ENCODE data around the gene SLC30A1.
A peak's percentile ranks its signal among the peaks of the same experiment; 100 is the strongest.

The SLC30A1 gene

DNA sequence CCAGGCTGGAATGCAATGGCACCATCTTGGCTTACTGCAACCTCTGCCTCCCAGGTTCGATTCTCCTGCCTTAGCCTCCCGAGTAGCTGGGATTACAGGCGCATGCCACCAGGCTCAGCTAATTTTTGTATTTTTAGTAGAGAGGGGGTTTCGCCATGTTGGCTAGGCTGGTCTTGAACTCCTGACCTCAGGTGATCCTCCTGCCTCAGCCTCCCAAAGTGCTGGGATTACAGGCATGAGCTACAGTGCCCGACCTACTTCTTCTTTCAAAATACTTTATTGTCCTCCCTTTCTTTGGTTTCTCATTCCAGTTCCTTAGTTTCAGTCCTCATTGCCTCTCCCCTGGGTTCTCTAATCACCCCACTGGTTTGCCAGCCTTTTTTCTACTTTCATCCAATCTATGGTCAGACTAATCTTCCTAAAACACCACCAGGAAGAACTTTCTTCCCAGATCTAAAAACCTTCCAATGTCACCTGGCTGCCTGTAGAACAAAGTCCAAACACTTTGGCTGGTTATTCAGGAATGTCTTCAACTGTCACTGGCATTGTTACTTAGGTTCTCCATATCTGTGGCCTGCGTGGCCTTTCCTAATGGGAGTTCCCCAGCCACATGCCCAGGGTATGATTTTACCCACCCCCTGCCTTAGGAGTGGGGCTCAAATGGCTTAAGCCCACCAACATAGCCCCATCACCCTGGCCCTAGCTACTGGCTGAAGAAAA, 29.0 kb upstream of the SLC30A1 start:
- no peak for DNase-seq

DNA sequence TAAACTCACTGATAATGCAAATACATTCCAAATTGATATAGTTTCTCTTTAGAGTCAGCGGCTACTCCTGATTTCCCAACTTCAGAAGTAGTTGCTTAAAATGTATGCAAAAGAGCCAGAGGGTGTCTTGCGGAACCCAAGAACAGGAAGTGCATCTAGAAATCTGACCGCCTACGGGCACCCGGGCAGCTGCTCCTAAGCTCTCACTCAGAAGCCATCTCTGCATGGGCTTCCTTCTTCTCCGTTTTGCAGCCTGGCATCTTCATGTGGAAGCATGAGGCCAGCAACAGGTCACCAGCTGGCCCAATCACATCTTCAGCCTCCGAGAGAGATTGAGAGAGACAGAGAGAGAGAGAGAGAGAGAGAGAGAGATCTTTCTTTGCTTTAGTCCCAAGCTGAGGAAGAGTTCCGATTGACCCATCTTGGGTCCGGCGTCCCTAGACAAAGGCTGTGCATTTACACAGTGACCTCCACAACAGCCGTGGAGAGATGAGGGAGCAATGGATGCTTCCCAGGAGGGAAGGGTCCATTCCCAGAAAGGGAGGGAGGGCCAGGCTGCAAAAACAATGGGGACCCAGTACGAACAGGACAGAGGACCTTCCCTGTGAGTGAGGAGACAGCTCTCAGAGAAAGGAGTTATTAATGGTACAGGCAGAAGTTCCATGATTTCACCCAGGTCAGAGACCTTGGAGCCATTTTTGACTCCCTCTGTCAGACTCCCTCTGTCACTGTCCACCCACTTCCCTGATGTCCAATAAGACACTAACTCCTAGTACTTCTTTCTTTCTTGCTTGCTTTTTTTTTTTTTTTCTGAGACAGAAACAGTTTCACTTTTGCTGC, 28.2 kb upstream of the SLC30A1 start:
- peak in 5 of 56 donors; percentile 11 to 46 (median 14) for DNase-seq

DNA sequence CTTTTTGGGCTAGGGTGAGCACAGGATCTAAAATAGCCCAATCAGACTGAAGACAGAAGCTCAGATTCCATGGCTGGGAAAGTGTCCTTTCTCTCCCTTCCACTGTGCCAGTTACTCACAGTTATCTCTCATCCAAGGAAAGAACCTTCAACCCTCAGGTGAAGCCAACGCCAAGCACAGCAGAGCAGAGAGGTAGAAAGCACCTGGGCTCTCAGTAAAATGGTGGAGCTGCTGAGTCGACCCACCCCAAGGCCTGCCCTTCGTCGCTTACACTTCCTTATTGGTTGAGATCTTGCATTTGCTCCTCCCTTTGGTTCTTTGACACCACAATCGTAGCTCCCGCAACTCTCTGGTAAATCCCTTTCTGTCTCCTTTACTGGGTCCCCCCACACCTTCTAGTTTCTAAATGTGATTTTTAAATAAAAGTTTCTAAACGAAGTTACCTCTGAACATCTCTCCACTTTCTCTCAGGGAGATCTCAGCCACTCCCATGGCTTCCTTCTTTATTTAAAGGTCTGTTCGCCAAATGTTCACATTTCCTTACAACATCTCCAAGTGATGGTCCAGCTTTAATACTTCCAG, 27.5 kb upstream of the SLC30A1 start:
- DNase-seq, result peak in 4 of 56 donors; percentile 15 to 47 (median 16)

DNA sequence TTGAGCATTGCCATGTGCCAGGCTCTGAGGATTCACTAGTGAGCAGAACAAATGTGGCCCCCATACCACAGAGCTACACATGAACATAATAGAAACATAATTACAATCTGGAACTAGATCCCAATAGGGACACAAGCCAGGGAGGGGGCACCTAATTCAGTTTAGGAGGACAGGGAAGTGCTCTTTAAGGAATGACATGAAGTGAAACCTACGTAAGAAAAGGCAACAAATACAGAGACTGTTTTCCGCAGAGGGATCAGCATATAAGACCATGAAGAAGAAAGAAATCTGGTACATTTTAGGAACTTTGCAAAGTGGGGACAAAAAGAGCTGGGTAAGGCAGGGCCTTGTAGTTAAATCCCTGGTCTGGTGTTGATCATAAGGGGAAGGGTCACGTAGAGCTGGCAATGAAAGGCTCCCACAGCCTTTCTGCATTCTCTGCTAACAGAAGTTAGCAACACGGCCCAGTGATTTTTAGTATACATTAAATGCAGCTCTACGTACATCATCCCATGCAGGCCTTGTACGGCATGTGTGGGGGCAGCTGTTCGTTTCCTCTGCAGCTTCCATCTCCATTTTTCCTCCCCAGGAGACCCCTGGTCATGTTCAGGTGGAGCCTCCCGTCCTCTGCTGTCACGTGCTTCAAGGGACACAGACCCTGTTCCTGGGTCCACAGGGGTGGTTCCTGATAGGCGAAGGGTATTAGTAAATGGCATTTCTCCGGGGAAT, 26.8 kb upstream of the SLC30A1 start:
- DNase-seq, result no peak

DNA sequence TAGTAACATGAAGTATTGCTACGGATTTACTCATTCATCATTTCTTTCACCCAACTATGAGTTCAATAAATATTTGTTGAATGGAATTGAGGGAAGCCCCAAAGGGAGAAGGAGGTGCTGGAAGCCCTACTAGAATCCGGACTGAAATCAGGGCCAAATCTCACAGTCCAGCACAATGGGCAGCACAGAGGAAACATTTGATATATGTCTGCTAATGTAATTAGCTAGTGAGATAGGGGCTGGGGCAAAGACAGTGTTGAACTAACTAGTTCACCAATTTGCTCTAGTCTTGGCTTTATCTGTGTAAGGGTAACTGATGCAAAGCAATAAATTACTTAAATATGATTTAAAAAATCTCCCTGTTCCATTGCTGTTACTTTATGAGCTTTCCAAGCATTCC, 26.1 kb upstream of the SLC30A1 start:
- no peak for DNase-seq

DNA sequence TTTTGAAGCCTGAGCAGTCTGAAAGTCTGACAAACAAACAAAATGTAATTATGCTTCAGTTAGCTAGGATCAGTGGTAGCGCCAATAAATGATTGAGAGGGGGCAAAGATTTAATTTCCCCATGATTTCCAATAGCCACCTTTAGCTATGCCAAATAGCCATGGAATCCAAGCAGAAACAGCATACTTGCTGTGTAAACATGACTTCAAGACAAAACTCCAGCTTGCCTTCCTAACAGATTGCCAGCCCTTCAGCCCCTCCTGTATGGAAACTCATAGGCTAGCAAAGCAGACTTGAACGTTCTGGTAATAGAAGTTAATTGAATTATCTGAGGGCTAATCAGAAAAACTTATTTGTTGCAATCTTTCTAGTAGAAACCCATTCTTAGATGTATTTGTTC, 25.6 kb upstream of the SLC30A1 start:
- no peak for DNase-seq

DNA sequence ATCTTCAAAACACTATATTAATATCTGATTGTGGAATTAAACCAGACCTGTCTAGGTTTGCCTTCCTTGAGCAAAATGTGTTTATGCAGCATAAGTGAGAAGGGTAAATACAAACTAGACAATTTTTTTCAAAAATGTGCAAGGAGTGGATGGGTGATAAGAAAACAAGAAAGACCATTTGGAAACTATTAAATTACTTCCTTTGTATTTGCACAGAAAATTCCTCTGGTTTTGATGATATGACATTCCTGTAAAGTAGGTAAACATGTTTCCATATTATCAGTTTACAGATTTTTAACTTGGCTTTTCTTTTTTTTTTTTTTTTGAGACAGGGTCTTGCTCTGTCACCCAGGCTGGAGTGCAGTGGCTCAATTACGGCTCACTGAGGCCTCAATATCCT, 24.8 kb upstream of the SLC30A1 start:
- DNase-seq, result no peak

DNA sequence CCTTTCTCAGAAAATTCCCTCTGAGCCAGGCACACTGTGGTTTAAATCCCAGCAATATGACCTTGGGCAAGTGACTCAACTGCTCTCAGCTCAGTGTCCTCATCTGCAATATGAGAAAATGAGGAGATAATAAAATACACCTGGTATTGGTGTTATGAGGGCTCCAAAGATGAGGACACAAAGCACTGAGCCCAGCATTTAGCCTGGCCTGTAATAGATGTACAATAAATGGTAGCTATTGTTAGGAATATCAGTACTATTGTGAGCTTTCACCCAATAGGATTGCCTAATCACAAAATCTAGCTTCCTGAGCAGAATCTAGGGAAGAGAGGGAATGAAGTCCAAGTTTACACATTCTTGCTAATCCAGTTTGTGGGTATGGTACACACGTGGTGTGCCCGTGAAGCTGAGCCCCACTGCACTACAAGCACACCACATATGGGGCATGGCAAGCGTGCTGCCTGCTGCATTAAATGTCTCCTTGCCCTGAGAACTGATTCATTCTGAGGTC, 24.3 kb upstream of the SLC30A1 start:
- no peak for DNase-seq

DNA sequence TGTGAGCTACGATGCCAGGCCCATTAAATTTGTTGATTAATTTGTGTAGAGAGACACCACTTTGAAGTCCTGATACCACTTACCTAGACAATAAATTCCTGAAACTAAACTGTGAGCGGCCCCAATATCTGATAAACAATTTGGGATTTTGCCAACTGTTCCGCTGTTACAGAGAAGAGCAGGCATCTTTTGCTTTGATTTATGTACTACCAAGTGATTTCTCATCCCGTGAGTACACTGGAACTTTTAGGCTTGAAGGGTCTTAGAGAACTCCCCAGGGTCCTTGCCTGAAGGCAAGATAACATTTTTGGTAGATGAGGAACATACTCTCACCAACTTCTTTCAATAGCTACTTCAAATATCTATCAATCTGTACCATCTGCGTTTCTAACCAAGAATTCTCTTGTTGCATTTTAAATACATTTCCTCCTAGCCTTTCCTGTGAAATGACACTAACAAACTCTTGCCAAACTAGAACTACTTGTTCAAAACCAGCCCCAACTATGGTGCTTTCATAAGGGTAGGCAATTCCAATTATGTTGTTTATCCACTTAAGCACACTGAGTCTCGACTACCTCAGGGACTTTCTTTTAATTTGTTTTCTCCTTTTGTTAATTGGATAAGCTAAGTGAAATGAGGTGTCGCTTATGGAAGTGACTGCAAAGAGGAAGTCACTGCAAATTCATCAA, 23.2 kb upstream of the SLC30A1 start:
- DNase-seq, result no peak

DNA sequence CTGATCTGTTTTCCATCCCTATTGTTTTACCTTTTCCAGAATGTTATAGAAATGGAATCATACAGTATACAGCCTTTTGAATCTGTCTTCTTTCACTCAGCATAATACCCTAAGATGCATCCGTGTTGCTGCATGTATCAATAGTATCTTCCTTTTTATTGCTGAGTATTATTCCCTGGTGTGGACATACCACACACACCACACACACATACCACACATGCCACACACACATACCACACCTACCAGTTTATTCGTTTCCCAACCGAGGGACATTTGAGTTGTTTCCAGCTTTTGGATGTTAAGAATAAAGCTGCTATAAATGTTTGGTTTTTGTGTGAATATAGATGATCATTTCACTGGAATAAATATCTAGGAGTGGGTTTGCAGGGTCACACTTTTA, 22.2 kb upstream of the SLC30A1 start:
- no peak for DNase-seq

DNA sequence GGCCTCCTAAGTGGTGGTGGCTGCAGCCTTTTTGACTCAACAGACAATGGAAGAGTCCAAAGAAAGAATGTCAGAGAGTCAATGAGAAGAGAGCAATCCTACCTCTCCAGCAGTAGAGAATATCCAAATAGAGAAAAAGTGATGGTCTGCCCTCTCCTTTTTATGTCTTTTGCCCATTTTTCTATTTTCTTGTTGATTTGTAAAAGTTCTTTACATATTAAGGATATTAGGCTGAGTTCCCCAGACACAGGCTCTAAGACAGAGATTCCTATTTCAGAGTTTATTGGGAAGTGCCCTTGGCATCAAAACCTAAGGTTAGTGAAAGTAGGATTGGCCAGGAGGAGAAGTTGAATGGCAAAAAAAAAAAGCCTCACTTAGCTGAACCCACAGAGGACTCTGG, 20.3 kb upstream of the SLC30A1 start:
- DNase-seq, result no peak

DNA sequence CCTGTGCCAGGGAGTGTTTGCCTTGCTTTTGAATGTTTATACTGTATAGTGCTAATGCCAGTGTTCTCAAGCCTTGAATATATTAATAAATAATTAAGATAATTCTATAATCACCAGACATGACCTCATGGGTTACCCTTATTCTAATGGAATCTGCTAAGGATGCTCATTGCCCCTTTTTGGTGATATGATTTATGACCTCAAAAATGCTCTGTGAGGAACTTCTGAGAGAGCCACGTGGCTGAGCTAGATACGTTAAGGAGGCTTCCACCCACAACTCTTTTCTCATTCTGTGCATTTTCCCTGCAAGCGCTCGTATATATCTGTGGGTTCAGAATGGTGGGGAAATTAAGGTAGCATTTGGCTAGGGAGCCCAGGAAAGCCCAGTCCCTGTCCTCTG, 19.6 kb upstream of the SLC30A1 start:
- no peak for DNase-seq

DNA sequence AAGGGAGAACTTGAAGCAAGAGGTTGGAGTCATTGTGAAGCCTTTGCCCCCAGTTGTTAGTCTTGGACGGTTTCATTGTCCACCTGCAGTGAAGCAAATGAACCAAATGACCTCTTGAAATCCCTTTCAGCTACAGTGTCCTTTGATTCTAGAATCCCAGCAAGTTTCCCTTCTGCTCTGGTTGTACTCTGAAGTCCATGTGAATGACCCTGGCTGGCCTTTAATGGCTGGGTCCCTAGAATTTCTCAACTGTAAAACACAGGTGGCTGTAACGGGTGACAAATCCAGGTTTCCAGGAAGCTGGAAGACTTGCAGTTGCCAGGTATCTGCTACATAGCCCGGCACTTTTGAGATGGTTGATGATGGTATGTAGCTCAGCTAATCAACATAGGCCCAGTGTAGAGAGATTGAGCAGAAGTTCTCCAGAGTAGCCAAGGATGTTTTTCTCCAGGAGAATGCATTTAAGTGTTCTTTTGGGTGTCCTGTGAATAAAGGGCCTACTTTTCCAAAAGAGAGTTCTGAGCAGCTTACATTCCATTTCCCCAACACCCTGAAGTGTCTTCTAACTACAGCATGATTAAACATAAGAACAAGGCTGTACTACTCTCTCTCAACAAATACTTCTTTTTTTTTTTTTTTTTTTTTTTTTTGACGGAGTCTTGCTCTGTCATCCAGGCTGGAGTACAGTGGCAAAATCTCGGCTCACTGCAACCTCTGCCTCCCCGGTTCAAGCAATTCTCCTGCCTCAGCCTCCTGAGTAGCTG, 17.6 kb upstream of the SLC30A1 start:
- DNase-seq, result no peak

DNA sequence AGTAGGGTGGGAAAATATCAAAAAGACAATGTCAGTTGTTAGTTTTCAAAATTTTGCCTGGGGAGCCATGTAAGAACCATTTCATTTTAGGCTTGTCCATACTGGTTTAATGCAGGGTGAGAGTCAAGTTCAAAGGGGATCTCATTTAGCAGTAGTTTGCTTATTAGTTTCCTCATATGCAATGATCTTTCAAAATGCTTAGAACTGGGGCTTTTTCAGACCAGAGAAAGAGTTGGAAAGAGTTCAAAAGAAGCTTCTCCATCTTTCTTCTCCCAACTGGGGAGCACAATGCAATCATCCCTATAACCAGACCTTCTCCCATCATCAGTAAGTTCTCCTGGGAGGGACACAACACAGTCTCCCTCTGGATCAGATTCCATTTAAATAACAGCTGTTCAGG, 16.5 kb upstream of the SLC30A1 start:
- DNase-seq, result no peak

DNA sequence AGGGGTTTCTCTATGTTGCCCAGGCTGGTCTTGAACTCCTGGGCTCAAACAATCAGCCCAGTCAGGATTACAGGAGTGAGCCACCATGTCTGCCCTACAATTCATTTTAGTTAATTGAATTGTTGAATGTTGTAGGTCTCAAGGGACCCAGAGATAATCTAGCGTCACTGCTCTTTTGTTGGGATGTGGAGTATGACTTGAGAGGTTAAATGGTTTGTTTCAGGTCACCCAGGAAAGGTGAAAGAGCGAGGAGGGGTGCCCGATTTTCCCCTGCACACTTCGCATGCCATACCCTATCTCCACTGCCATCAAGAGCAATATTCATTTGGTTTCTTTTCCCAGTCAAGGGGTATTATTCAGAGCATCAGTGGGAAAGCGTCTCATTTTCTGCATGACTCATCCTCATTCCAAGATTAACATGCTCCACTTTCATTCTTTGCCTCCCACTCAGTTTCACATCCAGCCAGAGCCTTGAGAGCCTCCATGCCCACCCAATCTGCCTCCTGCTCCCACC, 13.1 kb upstream of the SLC30A1 start:
- DNase-seq, result peak in 7 of 56 donors; percentile 9 to 50 (median 19)

DNA sequence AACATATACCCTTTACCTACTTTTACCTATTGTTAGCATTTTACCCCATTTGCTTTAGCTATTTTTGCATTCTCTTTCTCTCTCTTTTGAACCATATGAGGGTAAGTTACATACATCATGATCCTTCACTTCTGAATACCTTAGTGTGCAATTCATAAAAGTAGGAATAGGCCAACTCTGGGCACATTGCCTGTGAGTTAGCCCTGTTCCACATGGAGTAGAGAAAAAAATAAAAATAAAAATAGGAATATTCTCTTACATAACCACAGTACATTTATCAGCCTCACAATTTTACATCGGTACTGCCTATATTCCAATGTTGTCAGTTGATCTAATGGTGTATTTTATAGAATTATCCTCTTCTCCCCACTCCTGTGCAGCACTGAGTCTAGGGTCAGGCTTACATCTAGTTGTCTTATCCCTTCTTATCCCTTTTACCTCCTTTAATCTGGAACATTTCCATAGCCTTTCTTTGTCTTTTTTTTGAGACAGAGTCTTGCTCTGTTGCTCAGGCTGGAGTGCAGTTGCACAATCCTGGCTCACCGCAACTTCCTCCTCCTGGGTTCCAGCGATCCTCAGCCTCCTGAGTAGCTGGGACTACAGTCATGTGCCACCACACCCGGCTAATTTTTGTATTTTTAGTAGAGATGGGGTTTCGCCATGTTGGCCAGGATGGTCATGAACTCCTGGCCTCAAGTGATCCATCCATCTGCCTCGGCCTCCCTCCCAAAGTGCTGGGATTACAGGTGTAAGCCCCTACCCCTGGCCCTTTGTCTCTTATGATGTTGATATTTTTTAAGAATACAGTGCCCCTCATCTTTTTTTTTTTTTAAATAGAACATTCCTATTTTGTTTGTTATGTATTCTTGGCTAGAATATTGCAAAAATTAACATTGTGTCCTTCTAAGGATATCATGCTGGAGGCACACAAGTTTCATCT, 11.1 kb upstream of the SLC30A1 start:
- DNase-seq, result peak in 5 of 56 donors; percentile 8 to 43 (median 19)

DNA sequence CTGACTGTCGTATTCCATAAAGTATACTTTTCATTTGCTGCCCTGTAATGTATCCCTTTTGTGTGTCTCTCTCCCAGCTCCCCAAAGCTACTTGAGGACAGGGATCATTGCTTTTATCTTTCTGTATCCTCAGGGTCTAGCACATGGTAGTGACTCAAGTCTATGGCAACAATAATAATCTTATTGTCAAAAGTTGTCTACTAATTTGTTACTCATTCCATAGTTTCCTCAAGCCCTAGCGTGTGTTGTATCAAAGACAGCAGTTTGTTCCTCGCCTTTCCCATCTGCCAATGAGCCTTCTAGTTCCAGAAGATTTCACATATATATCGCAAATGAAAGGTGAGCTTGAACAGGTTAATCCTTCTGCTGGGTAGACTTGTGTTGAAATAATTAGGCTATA, 9.8 kb upstream of the SLC30A1 start:
- no peak for DNase-seq

DNA sequence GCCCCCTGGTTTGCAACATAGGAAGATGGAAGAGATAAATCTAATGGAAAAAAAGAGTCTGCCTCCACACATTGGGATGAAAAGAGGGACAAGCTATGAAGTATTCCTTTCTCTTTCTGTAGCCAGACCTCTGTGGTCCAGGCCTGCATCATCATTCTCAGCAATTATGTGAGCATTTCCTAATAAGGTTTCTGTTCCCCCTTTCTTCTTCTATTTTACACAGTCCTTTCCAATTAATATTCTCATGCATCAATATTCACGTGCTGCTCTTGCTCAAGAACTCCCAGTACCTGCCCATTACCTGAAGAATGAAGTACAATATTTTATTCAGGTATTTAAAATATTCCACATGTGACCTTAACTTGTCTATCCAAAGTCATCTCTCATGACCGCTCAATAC, 8.2 kb upstream of the SLC30A1 start:
- DNase-seq, result no peak

DNA sequence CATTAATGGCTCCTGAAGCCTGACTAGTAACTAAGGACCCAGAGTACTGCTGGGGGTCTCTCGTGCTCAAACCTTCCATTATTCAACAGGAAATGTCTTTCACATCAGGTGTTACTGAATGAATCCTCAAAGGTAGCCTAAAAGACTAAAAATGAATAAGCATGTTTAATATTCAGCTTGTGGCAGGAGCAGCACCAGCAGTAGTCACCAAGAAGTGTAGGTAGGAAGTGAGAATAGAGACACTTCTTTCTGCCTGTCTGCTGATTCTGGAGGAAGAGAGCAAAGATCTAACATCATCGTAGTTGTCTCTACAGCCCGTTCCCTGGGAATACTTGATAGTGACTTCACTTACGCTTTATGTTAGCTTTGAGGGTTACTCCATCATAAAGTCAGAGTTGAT, 7.6 kb upstream of the SLC30A1 start:
- DNase-seq, result no peak
